ENCODE results near the gene GOT2.

- TF ChIP-seq CTCF (IDR thresholded peaks at IDR 0.05) (peak in 3 of 4 experiments; percentile 53 to 71 (median 56)), POLR2AphosphoS5 (IDR thresholded peaks at IDR 0.05) (peak; percentile 40), POLR2A (IDR thresholded peaks at IDR 0.05) (no peak)
These were observed 55.4 kb downstream of the GOT2 start for GRCh38 chr16:58678716-58679115.

All from prostate gland (tissue), 2 donors.